Stimulated activated CD8-positive, alpha-beta memory T cell treated with anti-CD3 and anti-CD28 coated beads, Interleukin-12 subunit alpha, Interleukin-12 subunit beta, amount 100 ng/mL, for 4 hours (primary cell): ENCODE measurements around the gene TOP2A.

Experiments used
- DNase-seq: peaks from one replicate; pipeline ENCODE4 v3.0.0-alpha.2; 2020; ENCODE audit warnings: low read depth

Gene TOP2A

DNA sequence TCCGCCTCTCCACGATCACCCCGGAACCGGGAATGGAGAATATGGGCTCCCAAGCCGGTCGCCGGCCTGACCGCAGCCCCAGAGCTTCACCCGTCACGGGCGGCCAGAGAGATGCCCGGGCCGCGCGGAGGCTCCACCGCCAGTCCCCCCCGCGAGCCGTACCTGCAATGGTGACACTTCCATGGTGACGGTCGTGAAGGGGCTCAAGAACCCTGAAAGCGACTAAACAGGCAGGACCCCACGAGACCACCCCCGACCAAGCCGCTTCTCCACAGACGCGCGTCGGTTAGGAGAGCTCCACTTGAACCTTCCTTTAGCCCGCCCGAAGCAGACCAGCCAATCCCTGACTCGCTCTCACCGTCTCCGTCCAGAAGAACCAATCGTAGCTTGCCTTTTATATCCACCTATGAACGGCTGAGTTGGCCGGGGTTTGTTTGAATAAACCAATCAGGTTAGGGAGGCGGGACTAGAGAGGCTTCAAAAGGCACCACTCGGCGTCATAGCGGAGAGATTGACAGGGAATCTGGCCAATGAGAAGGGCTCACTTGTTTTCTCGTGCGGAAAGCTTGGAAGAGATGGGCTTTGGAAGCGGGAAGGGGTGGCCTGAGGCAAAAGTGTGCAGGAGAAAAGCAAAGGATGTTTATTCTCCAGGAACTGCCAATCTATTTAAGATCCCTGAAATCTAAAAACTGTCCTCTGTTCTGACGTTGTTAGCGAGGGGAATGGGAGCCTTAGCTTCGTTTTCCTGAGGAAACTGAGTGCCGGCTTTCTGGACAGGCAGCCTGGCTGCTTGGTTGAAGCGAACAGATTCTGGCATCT, at the start of gene TOP2A:
TSS of gene TOP2A (minus strand) at position 288 of the 819 bp plus-strand sequence. CDS start at position 183, 105 bp downstream.
- peak; percentile 83 for DNase-seq

DNA sequence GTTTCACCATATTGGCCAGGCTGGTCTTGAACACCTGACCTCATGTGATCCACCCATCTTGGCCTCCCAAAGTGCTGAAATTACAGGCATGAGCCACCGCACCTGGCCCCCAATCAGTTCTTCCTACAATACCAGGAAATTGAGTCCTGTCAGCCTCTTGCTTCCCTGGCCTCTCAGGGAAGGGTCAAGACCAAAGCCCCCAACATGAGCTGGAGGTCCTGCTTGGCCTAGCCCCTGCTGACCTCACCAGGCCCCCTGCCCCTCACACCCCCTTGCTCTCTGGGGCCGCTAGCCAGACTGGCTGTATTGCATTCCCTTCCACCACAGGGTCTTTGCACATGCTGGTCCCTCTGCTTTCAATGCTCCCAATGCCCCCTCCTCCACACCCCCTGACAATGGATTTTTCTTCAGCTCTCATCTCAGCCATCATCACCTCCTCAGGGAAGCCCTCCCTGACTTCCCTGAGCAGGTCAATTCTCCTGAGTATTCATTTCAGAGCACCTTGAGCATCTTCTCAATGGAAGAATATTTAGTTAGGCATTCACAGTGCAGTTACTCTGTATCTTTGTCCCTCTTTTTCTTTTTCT, 49.7 kb upstream of the TOP2A start:
- DNase-seq, result no peak

DNA sequence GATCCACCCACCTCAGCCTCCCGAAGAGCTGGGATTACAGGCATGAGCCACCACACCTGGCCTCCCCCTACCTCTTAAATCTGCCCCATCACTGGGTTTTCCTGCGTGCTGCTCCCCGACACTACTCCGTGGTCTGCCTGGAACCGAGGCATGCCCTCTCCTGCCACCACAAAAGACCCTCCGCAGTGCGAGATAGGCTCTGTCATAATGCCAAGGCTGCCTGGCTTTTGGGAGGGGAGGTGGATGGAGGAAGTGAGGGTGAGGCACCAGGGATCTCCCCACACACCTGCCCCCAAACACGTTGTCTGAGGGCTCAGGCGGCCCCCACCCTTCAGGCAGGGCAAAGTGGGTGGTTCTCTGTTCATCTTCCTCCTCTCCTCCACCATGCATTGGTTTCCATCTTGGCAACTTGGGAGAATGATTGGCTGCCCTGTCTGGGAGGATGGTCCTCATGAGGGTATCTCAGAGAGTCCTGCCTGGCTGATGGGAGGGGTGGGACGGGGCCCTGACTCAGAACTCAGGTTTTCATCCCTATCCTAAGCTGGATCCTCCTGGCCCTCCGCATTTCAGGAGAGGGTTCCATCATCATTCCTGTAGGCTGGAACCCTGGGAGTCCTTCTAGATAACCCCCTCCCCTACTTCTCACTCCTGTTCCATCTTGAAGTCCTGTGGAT, 48.7 kb upstream of the TOP2A start:
- DNase-seq, result no peak

DNA sequence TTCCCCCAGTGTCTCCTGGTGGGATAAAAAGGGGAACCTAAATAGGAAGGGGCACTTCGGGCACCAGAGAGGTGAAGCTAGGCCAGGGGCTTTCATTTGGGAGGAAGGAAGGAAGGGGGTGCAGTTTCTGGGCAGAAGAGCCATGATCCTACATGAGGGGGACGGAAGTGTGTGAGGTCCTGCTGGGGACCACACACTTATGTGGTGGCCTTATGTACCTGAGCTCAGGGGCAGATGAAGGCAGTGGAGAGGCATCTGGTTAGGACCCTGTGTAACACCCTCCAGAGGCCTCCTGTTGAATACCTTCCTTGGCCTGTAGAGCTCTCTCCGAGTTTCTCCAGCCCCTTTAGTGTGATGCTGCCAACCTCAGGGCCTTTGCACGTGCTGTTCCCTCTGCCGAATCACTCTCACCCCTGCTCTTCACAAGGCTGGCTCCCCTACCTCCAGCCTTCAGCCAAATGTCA, 46.7 kb upstream of the TOP2A start:
- no peak for DNase-seq

DNA sequence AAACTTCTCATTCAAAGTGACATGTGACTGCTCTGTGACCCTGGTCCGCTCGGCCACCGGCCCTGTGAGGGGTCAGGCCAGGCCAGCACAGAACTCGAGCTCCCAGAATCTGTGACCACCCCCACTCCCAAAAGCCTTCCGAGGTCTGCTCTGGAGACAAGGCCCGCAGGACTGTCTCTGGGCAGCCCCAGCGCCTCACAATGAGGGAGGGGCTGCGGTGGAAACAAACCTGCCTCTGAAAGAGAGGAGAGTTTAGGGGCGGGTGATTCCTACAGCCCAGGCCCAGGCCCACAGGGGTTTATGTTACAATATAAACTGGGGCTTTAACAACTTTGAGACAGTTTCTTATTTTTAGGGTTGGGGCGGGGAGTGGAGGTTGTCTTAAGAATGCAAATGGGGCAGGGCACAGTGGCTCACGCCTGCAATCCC, 45.4 kb upstream of the TOP2A start:
- DNase-seq, result no peak

DNA sequence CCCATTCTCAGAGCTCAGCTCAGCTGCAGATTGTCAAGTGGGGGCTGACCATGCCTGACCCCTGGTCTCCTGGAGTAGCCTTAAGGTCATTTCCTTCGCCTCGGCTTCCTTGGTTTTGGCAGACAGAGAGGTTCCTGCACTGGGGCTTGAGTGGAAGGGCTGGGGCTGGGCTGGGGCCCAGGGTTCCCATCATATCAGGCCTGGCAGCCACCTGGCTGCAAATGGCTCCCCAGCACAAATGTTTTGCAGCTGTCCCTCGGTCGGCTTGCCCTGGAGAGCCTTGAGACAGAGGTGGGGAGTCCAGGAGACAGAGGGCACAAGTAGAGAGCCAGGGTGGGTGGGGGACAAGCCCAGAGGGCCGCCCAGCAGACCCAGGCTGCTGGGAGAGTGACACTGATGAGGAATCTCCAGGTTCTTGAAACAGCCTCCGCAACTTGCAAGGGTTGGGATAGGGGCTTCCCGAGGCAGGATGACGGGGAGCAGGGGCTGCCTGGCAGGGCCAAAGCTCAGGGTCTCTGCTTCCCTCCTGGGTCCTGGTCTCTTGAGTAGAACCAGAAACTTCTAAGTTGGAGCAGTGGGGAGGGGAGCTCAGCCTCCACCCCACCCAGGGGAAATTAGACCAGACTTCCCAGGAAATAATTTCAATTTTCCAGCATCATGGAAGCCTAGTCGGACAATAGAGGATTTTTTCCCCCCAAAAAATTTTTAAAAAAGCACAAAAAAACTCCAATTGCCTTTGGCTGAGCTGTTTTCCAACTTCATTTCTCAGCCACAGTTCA, 44.8 kb upstream of the TOP2A start:
- DNase-seq, result no peak

GRCh38 chr17:40461732-40462342, 44.1 kb upstream of the TOP2A start:
- no peak for DNase-seq

GRCh38 chr17:40460968-40461731, 43.5 kb upstream of the TOP2A start:
- DNase-seq, result no peak

DNA sequence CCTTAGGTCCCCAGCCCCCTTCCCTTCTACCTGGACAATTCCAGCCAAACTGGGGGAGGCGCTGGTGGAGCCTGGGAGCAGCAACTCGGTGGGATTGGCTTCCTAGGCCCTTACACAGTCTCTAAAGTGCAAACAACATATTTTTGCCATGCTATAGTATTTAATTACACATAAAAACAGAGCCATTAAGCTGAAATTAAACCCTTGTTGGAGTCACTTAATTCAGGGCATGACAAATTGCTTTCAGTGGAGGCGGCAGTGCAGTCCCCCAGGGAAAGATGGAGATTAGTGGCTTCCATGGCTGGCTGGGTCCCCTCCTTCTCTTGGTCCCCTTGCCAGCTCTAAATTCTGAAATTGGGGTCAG, 42.9 kb upstream of the TOP2A start:
- DNase-seq, result no peak

- no peak for DNase-seq
Observed at GRCh38 chr17:40459636-40460603, 42.2 kb upstream of the TOP2A start.

GRCh38 chr17:40458851-40459482, 41.3 kb upstream of the TOP2A start:
- DNase-seq, result no peak

- no peak for DNase-seq
Observed at GRCh38 chr17:40457964-40458791, 40.5 kb upstream of the TOP2A start.

DNA sequence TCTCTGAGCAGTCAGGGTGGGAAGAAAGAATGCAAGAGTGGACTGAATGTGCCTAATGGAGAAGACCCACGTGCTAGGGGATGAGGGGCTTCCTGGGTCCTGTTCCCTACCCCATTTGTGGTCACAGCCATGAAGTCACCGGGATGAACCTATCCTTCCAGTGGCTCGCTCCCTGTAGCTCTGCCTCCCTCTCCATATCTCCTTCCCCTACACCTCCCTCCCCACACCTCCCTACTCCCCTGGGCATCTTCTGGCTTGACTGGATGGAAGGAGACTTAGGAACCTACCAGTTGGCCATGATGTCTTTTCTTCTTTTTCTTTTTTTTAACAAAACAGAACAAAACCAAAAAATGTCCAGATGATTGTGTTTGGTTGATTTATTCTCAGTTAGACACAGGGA, 39.7 kb upstream of the TOP2A start:
- no peak for DNase-seq

DNA sequence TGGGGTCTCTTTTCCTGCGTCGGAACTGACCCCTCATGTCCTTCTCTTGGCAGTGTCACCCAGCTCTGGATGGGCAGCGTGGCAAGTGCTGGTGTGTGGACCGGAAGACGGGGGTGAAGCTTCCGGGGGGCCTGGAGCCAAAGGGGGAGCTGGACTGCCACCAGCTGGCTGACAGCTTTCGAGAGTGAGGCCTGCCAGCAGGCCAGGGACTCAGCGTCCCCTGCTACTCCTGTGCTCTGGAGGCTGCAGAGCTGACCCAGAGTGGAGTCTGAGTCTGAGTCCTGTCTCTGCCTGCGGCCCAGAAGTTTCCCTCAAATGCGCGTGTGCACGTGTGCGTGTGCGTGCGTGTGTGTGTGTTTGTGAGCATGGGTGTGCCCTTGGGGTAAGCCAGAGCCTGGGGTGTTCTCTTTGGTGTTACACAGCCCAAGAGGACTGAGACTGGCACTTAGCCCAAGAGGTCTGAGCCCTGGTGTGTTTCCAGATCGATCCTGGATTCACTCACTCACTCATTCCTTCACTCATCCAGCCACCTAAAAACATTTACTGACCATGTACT, 38.8 kb upstream of the TOP2A start:
- no peak for DNase-seq

- DNase-seq, result no peak
Observed at GRCh38 chr17:40454613-40454995, 36.9 kb upstream of the TOP2A start.

DNA sequence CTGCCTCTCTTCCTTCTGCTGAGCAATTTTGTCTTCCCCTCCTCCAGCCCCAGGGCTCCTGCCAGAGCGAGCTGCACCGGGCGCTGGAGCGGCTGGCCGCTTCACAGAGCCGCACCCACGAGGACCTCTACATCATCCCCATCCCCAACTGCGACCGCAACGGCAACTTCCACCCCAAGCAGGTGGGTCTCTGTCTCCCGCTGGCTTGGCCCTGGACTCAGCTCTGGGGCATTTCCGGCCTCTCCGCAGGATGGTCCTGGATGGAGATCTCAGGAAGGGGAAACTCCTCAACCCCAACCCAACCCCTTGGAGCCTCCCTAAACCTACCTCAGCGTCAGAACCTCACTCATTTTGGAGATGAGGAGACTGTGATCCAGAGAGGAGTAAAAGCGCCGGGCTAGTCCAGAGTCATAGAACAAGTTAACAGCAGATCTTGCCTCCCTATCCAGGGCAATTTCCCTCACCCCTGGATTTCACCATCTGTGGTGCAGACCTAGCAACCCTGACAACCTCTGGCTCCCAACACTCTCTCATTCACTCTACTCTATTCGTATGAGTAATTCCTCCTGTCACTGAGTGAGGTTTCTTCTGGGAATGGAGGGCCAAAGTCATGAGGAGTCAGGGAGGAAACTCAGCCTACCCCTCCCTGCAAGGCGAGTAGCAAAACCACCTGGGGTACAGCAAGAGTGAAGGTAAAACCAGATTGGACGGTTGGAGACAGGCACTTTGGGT, 36.4 kb upstream of the TOP2A start:
- no peak for DNase-seq

- DNase-seq, result no peak
Observed at GRCh38 chr17:40452921-40453378, 35.3 kb upstream of the TOP2A start.
